Fibroblast of skin of left biceps (primary cell): ENCODE measurements around the gene JARID2.
A peak's percentile ranks its signal among the peaks of the same experiment; 100 is the strongest.

ENCODE experiments used
- DNase-seq, 2 experiments: peaks; one replicate each; pipeline ENCODE4 v3.0.0-alpha.2; 2013; ENCODE audit warnings: low read depth in 2 of 2

The JARID2 gene

GRCh38 chr6:15437090-15437635 is 191.3 kb downstream of the JARID2 start:
- no peak for DNase-seq

- no peak for DNase-seq
These were observed 193.6 kb downstream of the JARID2 start for GRCh38 chr6:15439410-15440025.

- no peak for DNase-seq
These were observed 194.2 kb downstream of the JARID2 start for GRCh38 chr6:15440040-15440439.

- peak in 1 of 2 experiments; percentile 42 for DNase-seq
These were observed 195.5 kb downstream of the JARID2 start for GRCh38 chr6:15441215-15441868.

GRCh38 chr6:15441981-15442380 is 196.1 kb downstream of the JARID2 start:
- no peak for DNase-seq

- no peak for DNase-seq
These were observed 196.6 kb downstream of the JARID2 start for GRCh38 chr6:15442467-15442866.

GRCh38 chr6:15443119-15443830 is 197.4 kb downstream of the JARID2 start:
- DNase-seq, result peak in 1 of 2 experiments; percentile 39

GRCh38 chr6:15444081-15444731 is 198.3 kb downstream of the JARID2 start:
- no peak for DNase-seq

GRCh38 chr6:15444881-15445280 is 199.0 kb downstream of the JARID2 start:
- no peak for DNase-seq

- DNase-seq, result no peak
These were observed 201.8 kb downstream of the JARID2 start for GRCh38 chr6:15447546-15448267.

- DNase-seq, result no peak
These were observed 203.1 kb downstream of the JARID2 start for GRCh38 chr6:15449011-15449410.

GRCh38 chr6:15451738-15452137 is 205.9 kb downstream of the JARID2 start:
- DNase-seq, result no peak

- no peak for DNase-seq
These were observed 206.5 kb downstream of the JARID2 start for GRCh38 chr6:15452182-15452941.

- DNase-seq, result no peak
These were observed 207.3 kb downstream of the JARID2 start for GRCh38 chr6:15453186-15453585.

- DNase-seq, result no peak
These were observed 207.8 kb downstream of the JARID2 start for GRCh38 chr6:15453622-15454021.

GRCh38 chr6:15456422-15456821 is 210.6 kb downstream of the JARID2 start:
- DNase-seq, result no peak

GRCh38 chr6:15457121-15457650 is 211.3 kb downstream of the JARID2 start:
- DNase-seq, result no peak

- DNase-seq, result no peak
These were observed 212.2 kb downstream of the JARID2 start for GRCh38 chr6:15458021-15458459.

- no peak for DNase-seq
These were observed 214.3 kb downstream of the JARID2 start for GRCh38 chr6:15460110-15460727.
